Ishikawa (cell line): ENCODE measurements around the gene CBS.

Source experiments
- CEBPB ChIP-seq: IDR thresholded peaks from 2 replicates; pipeline ENCODE4 v1.6.1; 2012
- CREB1 ChIP-seq: IDR thresholded peaks from 2 replicates; pipeline ENCODE4 v1.6.1; 2012; ENCODE audit warnings: low read depth
- EGR1 ChIP-seq: IDR thresholded peaks from 2 replicates; pipeline ENCODE4 v1.6.1; 2012
- EP300 ChIP-seq: IDR thresholded peaks from 2 replicates; pipeline ENCODE4 v1.6.1; 2012; ENCODE audit warnings: borderline replicate concordance
- FOXM1 ChIP-seq: IDR thresholded peaks from 2 replicates; pipeline ENCODE4 v1.6.1; 2012; ENCODE audit warnings: low read depth, borderline replicate concordance
- NFIC ChIP-seq: IDR thresholded peaks from 2 replicates; pipeline ENCODE4 v1.6.1; 2012
- RAD21 ChIP-seq: IDR thresholded peaks from 2 replicates; pipeline ENCODE4 v1.6.1; 2012; ENCODE audit warnings: low read depth
- REST ChIP-seq: IDR thresholded peaks from 2 replicates; pipeline ENCODE4 v1.6.1; 2012; ENCODE audit warnings: low read depth, mild to moderate bottlenecking
- TAF1 ChIP-seq: IDR thresholded peaks from 2 replicates; pipeline ENCODE4 v1.6.1; 2012; ENCODE audit warnings: low read depth, mild to moderate bottlenecking
- TCF12 ChIP-seq: IDR thresholded peaks from 2 replicates; pipeline ENCODE4 v1.6.1; 2012; ENCODE audit warnings: low read depth
- TEAD4 ChIP-seq: IDR thresholded peaks from 2 replicates; pipeline ENCODE4 v1.6.1; 2012
- YY1 ChIP-seq: IDR thresholded peaks from 2 replicates; pipeline ENCODE4 v1.6.1; 2012; ENCODE audit warnings: low read depth
- ZBTB7A ChIP-seq: IDR thresholded peaks from 2 replicates; pipeline ENCODE4 v1.6.1; 2012; ENCODE audit warnings: low read depth
- TF ChIP-seq, protein P1 (sequence below): IDR thresholded peaks from 2 replicates; pipeline ENCODE4 v1.6.1; 2012
- TF ChIP-seq, protein P2 (sequence below): IDR thresholded peaks from 2 replicates; pipeline ENCODE4 v1.6.1; 2012

Gene CBS

GRCh38 chr21:43016728-43017127 is 58.9 kb downstream of the CBS start:
- TF ChIP-seq FOXM1 (no peak), EGR1 (no peak), TAF1 (no peak), ZBTB7A (no peak), CEBPB (no peak), TEAD4 (no peak), EP300 (no peak), YY1 (no peak), REST (no peak), NFIC (no peak), CREB1 (no peak), RAD21 (no peak), TCF12 (no peak)
- TF ChIP-seq, protein P1, sequence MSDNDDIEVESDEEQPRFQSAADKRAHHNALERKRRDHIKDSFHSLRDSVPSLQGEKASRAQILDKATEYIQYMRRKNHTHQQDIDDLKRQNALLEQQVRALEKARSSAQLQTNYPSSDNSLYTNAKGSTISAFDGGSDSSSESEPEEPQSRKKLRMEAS = no peak
- TF ChIP-seq, protein P2, sequence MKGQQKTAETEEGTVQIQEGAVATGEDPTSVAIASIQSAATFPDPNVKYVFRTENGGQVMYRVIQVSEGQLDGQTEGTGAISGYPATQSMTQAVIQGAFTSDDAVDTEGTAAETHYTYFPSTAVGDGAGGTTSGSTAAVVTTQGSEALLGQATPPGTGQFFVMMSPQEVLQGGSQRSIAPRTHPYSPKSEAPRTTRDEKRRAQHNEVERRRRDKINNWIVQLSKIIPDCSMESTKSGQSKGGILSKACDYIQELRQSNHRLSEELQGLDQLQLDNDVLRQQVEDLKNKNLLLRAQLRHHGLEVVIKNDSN = no peak

- TF ChIP-seq RAD21 (no peak), CEBPB (no peak), TEAD4 (no peak), CREB1 (no peak), EGR1 (no peak), NFIC (no peak), YY1 (no peak)
Observed at GRCh38 chr21:43015906-43016540, 59.6 kb downstream of the CBS start.

GRCh38 chr21:43012596-43012995 is 63.0 kb downstream of the CBS start:
- TF ChIP-seq EGR1 (no peak), YY1 (no peak), REST (no peak), CEBPB (no peak), ZBTB7A (no peak), NFIC (no peak), CREB1 (no peak), TEAD4 (no peak), RAD21 (no peak), TCF12 (no peak), EP300 (no peak), FOXM1 (no peak), TAF1 (no peak)
- TF ChIP-seq, protein P2 = no peak
- TF ChIP-seq, protein P1 = no peak

GRCh38 chr21:43006874-43007208 is 68.8 kb downstream of the CBS start:
- TF ChIP-seq TEAD4 = no peak
- no peak for TF ChIP-seq FOXM1
- no peak for TF ChIP-seq NFIC
- TF ChIP-seq TCF12 = no peak
- TF ChIP-seq, protein P1 = no peak
- no peak for TF ChIP-seq CREB1
- TF ChIP-seq ZBTB7A = no peak
- TF ChIP-seq, protein P2 = no peak

DNA sequence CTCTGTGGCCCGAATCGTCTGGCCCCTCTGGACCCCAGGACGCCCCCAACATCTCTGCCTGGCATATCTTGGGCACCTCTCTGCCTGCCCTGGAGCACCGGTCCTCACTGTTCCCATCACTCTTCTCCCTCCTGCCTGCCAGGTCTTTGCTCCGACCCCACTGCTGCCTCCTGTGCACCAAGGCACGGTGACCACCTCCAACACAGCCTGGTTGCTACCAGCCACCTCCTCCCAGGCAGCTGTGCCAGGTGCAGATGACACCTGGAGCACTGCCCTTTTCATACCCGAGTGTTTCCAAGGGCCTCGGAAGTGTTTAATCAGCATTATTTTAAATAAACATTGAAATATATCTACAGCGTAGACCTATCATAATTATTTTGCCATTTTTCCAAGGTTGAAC is 70.0 kb downstream of the CBS start:
- TF ChIP-seq REST (no peak), TCF12 (no peak), TEAD4 (no peak), EGR1 (no peak), CREB1 (no peak), CEBPB (no peak)
- TF ChIP-seq, protein P1 = no peak
